GM21529 (cell line): ENCODE results near the gene DLGAP1.

Experiments
- ATAC-seq: cut with Tn5 transposase; IDR thresholded peaks from one replicate; pipeline ENCODE4 v1.9.1; 2021; ENCODE audit not compliant: unreplicated experiment

Gene DLGAP1

GRCh38 chr18:3874125-3874524 lies 581.0 kb downstream of the DLGAP1 start:
- no peak for ATAC-seq

DNA sequence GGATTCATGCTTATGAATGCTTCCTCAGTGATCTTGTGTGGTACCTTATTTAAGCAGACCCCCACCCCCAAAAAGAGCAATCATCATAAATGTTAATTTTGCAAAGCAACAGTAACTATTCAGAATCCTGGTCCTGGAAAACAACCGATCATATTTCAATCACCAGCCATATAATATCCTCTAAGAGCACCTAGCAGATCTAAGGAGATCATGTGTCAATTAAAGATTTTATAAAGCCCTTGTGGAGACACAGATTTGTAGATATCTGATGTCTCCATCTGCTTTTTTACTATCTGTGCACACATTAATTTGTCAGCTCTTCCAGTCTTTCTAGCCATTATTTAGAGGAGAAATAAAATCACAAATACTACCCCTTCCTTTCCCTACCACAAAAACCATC lies 581.4 kb downstream of the DLGAP1 start:
- ATAC-seq = no peak

DNA sequence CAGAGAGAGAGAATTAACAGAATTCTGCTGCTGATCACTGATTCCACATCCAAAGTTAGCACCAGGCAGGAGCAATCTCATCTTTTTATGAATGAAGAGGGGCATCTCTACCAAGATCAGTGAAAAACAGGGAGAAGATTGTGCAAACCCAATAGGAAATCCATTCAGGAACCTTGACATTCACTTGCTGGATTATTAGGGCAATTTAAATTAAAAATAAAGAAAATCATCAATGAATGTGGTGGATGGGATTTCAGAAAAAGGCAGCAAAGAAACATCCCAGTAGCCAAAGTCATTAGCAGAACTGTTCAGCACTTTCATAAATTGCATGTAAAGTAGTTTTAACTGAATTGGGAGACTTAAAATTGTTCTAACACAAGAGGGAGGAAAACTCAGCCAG lies 581.9 kb downstream of the DLGAP1 start:
- ATAC-seq = no peak

DNA sequence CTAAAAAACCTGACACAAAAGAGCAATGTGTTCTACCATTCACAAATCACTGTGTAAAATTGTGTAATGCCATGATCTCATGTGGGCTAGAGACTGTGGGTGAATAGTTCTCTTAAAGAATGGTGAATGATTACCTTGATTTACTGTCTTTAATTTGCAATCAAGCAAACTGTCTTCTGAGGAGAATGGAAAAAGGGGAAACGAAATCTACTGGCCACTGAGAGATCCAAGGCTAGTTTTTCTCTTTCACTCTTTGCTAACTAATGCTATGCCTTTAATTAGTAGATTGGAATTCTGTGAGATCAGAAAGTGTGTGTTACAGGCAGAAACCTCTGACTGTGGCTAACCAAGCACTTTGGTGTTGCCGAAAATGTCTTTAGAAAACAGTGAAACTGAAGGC lies 582.5 kb downstream of the DLGAP1 start:
- no peak for ATAC-seq

GRCh38 chr18:3871687-3872086 lies 583.4 kb downstream of the DLGAP1 start:
- no peak for ATAC-seq

GRCh38 chr18:3870914-3871313 lies 584.2 kb downstream of the DLGAP1 start:
- ATAC-seq = no peak

DNA sequence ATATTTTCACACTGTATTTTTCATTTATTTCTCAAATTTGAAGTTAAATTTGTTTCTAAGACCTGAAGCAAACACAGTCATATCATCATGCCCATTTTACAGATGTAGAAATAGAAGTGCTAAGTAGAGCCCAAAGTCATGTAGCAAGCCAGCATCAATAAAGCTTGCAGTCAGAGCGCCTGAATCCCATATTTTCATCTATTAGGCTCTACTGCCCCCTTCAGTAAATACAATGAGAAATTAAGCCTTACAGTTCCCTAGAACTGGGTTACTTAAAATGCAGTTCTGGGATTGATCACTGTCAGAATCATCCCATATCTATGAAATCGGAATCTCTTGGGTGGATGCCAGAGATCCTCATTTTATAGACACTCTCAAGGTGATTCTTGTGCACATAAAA lies 585.3 kb downstream of the DLGAP1 start:
- no peak for ATAC-seq

- no peak for ATAC-seq
Measured at GRCh38 chr18:3867864-3868311, 587.2 kb downstream of the DLGAP1 start.

DNA sequence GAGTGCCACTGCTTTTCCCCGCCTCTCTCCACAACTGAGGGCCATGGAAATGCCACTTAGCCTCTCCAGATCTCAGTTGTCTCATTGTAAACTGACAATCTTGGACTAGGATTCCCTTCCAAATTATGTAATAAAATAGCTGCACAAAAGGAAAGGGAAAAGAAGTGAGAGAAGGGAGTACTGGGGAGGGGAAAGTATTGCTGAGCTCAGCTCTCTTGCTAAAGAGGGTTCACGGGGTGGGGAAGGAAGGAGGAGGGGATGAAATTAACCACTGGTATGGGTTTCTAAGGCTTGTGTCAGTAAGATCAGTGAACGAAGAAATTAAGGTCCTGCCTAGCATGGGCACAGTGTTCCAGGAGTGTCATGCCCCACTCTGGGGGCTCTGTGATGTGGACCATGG lies 587.9 kb downstream of the DLGAP1 start:
- ATAC-seq = no peak

- no peak for ATAC-seq
Measured at GRCh38 chr18:3864669-3865298, 590.3 kb downstream of the DLGAP1 start.

- no peak for ATAC-seq
Measured at GRCh38 chr18:3863593-3863992, 591.5 kb downstream of the DLGAP1 start.

DNA sequence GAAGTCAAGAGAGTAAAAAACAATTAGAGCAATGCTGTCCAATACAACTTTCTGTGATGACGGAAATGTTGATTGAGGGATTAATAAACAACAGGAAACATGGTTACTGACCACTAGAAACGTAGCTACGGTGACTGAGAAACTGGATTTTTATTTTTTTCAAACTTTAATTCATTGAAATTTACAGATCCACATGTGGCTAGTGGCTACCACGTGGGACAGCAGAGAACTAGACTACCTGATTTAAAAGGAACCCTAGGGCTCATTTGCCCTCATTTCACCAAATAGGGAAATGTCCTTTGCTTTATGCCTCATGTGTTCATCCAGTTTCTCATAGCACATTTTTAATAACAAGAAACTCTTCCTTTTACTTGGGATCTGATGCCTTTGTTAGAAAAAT lies 592.1 kb downstream of the DLGAP1 start:
- ATAC-seq = no peak

DNA sequence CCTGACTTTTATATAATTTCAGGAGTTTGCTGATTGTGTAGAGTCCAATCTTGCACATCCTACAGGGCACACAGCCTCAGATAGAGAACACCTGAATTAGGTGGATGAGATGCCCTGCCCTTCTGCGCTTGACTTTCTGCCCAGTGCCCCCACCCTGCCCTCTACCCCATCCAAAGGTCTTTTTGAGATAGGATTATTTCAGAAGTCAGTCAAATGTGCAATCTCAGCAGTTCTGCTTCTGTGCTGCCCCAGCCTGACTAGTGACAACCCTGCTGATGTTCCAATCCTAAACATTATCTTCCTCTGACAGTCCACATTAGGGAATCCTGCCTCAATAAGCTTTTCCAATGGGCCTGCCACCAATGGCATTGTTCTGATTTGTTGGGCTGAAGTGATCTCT lies 593.6 kb downstream of the DLGAP1 start:
- ATAC-seq = no peak

DNA sequence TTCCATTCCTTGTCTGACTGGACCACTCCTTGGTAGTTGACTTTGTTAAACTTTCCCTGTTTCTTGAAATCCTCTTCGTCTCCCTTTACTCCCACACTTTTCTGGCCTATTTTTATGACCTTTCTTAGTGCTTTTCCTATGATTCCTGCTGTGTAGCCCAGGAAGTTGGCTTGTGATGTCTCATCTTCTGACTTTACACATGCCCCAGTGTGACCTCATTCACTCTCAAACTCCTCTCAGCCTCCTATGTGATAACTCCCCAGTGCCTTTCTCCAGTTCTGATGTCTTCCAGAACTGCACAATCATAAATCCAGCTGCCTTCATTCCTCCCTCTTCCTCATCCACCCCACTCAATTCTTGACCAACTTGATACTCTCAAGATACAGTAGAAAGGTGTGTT lies 597.6 kb downstream of the DLGAP1 start:
- no peak for ATAC-seq

DNA sequence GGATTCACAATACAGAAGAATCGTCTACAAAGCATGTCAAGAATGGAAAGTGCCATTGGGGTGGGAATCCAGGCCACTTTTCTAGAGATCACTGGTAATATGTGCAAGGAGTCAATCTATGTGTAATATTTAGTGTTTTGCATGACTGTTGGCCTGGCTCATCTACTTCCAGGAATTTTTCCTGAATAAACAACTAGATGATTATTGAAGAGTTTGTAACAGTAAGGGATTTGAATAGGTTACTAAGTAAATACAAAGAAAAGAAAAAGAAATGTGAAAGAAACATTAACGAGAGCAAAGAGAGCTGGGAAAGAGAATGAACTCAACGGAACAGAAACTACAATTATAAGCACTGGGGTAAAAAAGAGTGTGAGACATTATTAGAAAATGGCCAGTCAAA lies 599.1 kb downstream of the DLGAP1 start:
- ATAC-seq = no peak

DNA sequence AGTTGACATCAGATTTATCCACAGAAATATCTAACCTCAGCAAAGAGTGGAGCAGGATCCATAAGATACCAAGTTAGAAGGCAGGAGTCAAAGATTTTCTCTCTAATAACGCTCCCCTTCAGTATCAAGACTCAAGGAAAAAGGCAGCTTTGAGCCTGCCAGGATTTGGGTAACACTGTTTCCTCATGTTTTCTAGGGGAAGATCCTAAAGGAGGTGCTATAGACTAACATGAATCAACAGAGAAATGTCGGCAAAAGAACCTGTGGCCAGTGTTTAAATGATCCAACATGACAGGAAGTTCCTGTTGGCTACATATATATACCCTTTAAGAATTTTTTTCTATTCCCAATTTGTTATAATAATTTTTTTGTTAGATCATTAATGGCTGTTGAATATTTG lies 602.8 kb downstream of the DLGAP1 start:
- no peak for ATAC-seq

GRCh38 chr18:3851159-3851558 lies 603.9 kb downstream of the DLGAP1 start:
- ATAC-seq = no peak

- ATAC-seq = no peak
Measured at GRCh38 chr18:3848316-3848715, 606.8 kb downstream of the DLGAP1 start.

- ATAC-seq = no peak
Measured at GRCh38 chr18:3845161-3845560, 609.9 kb downstream of the DLGAP1 start.

- no peak for ATAC-seq
Measured at GRCh38 chr18:3842844-3843243, 612.3 kb downstream of the DLGAP1 start.

- ATAC-seq = no peak
Measured at GRCh38 chr18:3840766-3841165, 614.3 kb downstream of the DLGAP1 start.

GRCh38 chr18:3839581-3839981 lies 615.5 kb downstream of the DLGAP1 start:
- ATAC-seq = no peak
